Activated CD4-positive, alpha-beta T cell treated with anti-CD3 and anti-CD28 coated beads for 48 hours (primary cell): Measurements from ENCODE around the gene TRIP13.
A peak's percentile ranks its signal among the peaks of the same experiment; 100 is the strongest.

Experiments used
- DNase-seq: peaks from one replicate; pipeline ENCODE4 v3.0.0-alpha.2; 2020

Gene TRIP13

DNA sequence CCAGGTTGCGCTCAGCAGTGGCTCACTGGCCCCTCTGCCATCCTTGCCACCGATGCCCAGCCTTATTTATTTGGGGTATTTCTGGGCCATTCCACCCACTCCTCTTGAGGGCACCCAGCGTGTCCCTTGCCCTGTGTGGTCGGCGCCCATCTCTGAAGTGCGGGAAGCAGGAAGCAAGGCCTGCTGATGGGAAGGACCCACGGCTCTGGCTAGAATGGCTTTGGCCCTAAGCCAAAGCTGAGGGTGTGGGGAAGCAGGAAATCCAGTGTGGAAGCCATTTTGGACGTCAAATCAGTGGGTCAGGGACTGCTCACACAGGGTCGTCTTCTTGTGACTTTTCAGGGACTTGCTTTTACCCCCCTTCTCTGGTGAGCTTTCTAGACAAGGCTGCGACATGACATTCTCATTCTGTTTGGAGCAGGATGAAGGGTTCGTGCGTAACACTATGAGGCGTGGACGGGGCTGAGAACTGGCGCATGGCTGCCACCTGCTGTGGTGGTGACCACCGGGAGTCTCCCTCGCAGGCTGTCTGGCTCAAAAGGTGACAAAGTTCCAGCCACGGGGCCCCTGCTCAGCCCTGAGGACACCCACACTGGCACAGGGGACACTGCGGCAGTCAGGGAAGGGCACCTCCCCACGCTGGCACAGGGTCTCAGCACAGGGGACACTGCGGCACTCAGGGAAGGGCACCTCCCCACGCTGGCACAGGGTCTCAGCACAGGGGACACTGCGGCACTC is 65.2 kb downstream of the TRIP13 start:
- no peak for DNase-seq

DNA sequence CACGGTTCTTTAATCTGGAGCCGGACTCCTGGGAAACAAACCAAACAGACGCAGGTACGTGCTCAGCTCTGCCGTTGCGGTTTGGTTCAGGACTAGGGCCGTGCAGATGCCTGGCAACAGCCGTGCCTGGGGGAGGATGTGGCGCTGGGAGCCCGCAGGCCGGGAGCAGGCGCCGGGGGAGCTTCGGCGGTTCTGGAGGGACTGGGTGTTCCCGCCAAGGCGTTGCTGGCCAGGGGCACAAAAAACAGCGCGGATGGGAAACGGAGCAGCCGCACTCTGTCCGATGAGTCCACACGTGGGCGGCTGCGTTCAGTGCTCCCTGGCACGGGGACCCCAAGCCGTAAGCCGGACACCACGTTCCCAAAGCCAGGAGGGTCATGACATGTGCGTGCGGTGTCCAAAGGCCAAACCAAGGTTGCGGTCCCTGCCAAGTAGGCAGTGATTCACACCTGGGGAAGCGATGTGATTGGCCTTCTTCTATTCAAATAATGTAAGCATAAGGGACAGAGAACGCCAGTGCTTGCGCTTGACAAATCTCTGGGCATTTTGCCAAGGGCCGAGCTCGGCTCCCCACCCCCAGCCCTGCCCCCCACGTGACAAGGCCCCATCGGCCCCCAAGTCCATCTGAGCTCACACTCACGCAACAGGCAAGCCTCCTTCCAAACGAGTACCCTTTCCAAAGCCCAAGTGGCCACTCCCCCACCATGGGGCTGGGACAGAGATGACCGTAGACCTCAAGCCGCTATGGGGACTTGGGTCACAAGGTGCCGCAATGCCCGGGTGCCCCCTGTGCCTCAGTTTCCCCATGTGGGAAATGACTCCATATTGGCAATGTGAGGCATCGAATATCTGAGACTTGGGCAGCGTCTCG is 66.3 kb downstream of the TRIP13 start:
- no peak for DNase-seq

DNA sequence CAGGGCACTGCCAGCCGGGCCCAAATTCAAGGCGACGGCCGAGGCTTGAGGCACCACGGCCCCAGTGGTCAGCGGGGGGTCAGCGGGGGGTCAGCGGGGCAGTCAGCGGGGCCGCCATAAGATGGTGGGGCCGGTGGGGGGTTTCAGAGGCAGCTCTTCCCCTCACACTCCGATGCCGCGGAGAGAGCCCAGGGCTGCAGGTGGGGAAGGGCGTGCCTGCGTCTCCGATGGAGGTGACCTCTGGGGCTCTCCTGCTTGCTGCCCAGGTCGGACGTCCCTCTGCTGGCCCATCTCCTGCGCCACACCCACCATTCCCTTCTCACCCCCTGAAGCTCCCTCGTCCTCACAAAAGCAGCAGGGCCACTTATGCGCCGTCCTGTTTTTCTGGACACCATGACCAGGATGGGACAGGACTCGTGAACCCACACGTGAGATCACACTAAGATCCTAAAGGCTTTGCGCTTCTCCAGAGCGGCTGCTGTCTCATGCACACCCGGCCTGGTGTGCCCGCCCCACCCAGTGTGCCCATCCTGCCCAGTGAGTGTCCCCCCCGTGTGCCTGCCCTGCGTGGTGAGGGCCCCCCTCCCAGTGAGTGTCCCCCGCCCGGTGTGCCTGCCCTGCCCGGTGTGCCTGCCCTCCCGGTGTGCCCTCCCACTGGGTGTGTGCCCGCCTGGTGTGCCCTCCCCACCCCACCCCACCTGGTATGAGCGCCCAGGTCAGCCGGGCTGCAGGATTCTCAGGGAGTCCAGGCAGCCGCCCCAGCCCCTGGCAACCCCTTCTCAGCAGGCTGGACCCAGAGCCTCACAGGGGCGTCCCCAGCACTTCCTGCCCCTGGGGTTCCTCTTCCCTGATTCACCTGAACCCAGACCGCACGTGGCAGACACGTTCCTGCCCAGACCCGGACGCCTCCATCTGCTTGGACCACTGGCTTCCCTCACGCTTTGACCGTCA is 67.2 kb downstream of the TRIP13 start:
- DNase-seq: no peak

DNA sequence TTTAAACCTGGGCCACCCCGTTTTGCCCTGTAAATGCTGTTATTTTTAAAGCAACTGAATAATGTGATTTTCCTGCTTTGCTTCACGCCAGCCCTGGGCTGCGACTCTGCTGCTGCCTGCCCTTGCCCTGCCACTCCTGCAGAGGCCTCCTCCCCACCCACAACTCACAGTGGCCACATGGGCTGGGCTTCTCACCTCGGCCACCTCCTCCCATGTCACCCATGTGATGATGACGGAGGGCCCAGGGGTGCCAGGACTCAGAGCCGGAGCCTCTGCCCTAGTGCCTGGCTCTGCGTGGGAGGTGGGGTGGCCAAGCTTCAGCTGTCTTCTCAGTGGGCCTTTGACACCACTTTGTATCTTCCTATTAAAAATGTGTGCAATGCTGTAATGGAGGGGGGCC is 67.9 kb downstream of the TRIP13 start:
- DNase-seq: no peak

DNA sequence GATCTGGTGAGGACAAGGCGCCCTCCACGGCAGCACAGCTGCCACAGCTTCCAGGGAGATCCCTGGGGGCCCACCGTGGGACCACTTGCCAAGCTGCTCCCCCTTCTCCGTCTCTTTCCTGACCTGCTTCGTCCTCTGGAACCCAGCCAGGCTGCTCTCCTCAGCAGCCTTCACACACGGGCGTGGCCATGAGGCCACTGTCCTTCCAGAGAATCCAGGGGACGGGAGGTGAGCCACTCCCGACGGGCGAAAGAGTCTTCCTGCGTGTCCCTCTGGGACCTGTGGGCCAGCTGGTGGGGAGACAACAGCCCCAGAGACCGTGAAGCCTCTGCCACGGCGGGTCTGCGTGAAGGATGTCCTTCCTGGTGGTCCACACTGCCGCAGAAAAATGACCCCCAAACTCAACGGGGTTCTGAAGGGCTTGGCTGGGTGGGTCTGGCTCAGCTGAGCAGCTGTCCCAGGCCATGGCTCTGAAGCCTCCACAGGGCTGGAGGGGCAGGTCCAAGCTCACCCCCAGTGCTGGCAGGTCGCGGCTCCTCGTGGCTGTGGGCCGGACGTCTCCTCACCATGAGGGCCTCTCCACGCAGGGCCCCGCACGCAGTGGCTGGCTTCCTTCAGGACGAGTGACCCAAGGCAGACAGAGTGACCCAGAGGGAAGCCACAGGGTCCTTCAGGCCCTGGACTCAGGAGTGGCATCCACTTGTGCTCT is 68.5 kb downstream of the TRIP13 start:
- DNase-seq: no peak

DNA sequence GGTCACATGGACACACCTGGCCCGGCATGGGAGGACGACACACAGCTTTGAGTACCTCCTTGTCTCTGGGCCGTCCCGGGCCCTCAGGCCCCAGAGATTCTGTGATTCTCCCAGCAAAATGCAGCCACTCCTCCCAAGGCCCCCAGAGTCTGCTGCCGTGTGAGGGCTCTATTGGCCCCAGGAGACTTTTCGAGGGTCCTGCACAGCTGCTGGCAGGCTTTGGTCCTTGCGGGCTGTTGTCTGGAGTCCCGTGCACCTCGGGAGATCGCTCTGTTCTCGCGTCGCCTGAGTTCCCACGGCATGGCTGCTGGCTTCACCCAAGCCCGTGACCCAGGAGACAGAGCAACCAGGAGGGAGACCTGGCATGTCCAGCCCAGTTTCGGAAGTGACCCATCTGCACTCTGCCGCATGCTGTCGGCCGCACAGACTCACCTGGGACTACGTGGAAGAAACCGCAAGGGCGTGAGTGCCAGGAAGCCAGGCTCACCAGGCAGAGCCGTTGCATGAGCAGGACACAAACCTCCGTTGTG is 69.1 kb downstream of the TRIP13 start:
- DNase-seq: no peak

DNA sequence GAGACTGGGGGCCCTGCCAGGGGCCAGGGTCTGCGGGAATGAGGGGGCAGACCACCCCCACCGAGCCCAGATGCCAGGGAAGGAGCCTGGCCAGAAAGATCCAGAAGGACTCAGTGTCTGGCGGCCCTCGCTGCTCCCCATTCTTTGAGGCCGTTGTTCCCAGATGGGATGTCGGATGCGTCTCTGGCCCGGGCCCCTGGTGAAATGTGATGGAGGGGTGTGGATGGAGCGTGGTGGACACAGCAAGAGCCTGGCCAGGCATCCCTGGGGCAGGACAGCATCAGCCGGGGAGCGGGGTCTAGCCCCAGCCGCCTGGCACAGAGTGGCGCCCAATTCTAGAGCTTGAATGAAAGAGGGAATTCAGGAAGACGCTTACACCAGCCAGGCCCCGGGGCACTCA is 69.7 kb downstream of the TRIP13 start:
- DNase-seq: no peak

DNA sequence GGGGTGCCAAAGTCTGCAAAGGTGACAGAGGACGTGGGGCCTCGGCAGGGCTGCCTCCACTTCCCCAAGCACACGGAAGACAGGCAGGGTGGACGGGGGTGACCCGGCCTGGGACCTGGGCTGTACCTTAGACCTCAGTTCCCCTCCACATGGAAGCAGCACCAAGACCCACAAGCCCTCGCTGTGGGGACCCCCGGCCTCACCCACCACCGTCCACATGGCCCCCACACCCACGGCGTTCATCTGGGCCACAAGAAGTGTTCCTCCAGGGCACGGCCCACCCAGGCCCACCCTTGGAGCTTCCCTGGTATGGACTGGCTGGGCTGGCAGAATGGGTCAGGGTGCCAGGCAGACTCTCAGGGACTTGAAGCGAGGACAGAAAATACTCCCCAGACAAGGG is 70.1 kb downstream of the TRIP13 start:
- DNase-seq: no peak

DNA sequence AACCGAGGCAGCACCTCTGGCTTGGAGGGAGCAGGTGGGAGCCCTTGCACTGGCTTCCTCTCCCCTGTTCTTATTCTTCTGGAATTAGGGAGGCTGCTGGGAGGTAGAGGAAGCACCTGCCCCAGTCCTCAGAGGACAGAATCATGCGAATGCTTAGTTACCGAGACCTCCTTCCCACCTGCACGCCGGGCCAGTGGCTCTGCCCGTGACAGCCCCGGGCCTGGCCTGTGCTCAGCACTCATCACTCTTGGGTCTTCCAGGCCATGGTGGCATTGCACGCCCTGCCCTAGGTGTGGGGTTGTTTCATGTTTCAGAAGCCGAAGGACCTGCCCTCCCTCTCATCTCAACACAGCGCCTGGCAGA is 70.6 kb downstream of the TRIP13 start:
- no peak for DNase-seq

DNA sequence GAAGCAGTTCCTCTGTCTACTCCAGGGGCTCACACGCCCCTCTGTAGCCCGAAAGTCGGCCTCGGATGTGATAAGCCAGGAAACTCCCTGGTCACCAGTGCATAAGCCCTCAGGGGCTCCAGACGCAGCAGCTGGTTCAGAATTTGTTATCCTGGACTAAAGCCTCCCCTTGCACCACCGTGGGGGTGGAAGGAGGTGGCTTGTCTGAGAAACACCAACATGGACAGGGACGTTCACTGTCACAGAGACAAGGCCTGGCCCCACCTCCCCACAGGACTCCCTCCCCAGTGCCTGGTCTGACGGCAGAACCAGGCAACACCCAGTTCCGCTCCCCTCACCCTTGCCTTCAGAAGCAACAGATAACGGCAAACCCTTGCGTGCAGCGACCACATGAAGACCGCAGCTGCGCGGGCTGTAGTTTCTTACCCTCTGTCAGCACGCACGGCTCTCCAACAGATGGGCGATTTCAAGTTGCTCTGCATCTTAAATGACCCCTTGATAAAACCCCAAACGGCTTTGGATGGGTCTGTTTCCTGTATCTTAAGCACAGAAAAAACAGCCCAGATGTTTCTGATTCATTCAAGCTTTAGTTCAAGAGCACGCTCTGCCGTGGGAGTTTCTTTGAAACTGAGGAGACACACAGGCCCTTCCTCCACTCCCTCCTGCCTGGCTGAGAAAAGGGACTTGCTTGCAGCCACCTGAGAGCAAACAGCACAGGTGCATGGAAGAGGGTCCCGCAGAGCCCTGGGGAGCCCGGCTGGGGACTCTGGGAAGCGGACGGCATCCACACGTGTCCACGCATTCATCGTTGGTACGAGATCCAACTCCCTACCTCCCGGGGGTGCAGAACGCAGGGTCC is 71.2 kb downstream of the TRIP13 start:
- DNase-seq: peak; percentile 64

DNA sequence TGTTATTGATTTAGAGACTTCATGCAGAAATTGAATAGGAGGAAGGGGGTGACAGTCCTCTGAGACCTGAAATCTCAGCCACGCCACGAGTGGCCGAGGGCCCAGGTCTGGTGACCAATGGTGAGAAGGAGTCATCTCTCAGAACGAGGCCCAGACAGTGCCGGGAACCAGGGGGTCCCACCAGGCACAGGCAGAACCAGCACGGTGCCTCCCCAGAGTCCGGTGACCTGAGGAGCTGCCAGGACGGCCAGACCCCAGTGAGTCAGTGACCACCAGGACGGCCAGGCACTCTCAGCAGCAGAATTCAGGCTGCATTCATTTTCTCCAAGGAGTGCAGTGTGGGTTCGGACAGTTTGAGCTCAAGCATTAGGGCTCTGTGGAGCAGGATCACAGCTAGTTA is 72.1 kb downstream of the TRIP13 start:
- no peak for DNase-seq

DNA sequence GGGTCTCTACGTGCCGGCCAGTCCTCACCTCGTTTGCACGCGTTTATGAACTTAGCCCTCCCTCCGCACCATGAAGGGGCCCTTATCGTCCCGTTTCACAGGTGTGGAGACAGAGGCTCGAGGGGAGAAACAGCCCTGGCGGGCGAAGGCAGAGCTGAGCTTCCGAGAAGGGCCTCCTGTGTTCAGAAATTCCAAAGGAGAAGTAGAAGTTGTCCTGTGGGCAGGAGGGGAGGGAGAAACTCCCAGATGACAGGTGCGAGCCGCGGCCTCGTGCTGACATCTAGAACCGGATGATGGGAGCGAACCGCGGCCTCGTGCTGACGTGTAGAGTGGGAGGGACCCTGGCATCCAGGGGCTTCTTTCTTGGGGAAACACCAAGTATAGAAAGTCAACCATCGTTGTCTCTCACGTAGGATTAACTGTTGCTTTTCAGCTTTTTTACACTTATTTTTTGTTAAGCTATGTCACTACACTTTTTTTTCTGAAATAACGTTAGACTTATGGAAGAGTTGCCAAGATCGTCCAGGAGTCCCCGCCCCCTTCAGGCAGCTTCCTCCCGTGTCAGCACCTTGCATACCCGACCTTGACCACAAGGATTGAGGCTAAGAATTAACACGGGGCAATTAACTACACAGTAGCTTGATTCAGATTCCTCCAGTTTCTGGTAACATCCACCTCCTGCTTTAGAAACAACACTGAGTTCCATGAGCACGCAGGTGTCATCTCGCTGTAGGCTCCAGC is 73.1 kb downstream of the TRIP13 start:
- DNase-seq: no peak

DNA sequence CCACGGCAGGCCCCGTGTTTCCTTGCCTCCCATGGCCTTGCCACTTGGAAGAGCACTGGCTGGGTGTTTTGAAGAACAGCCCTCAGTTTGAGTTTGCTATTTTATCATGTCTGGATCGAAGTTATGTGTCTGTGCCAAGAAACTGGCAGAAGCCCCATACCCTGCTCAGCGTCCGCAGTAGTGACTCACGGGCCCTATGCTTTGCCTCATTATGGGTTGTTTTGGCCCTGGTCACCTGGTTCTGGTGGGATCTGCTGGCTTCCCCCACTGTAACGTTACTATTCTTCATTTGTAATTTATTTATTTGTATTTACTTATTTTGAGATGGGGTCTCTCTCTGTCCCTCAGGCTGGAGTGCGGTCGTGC is 73.6 kb downstream of the TRIP13 start:
- DNase-seq: no peak

DNA sequence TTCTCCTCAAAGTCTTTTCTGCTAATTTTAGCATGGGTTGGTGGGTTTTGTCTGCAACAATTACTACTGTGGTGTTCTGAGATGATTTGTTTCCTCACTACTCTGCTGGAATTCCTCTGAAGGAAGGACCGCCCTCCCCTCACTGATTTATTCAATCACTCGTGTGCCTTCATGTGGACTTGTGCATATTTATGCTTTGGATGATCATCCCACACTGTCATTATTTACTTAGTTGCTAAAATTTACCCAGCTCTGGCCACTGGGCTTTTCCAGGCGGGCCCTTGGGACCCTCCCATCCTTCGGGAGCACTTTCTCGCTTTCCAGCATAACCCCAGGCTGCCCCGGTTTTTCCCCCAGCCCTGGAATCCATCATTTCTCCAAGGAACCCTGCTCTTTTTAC is 74.3 kb downstream of the TRIP13 start:
- no peak for DNase-seq
